ENCODE results near the gene PDK2.

Gene PDK2

GRCh38 chr17:50094753-50095619 lies at the start of gene PDK2:
Gene PDK2 (plus strand): TSS chr17:50095351. CDS start chr17:50095436, 85 bp downstream.
- DNase-seq (ENCODE audit: low read depth): peak; percentile 97

GRCh38 chr17:50046179-50046578 lies 49.0 kb upstream of the PDK2 start:
- no peak for DNase-seq (ENCODE audit: low read depth)

GRCh38 chr17:50046667-50047066 lies 48.5 kb upstream of the PDK2 start:
- no peak for DNase-seq (ENCODE audit: low read depth)

GRCh38 chr17:50047083-50047482 lies 48.1 kb upstream of the PDK2 start:
- DNase-seq (ENCODE audit: low read depth): no peak

GRCh38 chr17:50047488-50048126 lies 47.5 kb upstream of the PDK2 start:
- no peak for DNase-seq (ENCODE audit: low read depth)

- no peak for DNase-seq (ENCODE audit: low read depth)
Observed at GRCh38 chr17:50048146-50048720, 46.9 kb upstream of the PDK2 start.

GRCh38 chr17:50048988-50049387 lies 46.2 kb upstream of the PDK2 start:
- DNase-seq (ENCODE audit: low read depth): no peak

GRCh38 chr17:50049636-50050035 lies 45.5 kb upstream of the PDK2 start:
- no peak for DNase-seq (ENCODE audit: low read depth)

- no peak for DNase-seq (ENCODE audit: low read depth)
Observed at GRCh38 chr17:50050431-50051032, 44.6 kb upstream of the PDK2 start.

GRCh38 chr17:50051082-50051576 lies 44.0 kb upstream of the PDK2 start:
- DNase-seq (ENCODE audit: low read depth): peak; percentile 45

GRCh38 chr17:50051606-50052005 lies 43.5 kb upstream of the PDK2 start:
- DNase-seq (ENCODE audit: low read depth): no peak

- no peak for DNase-seq (ENCODE audit: low read depth)
Observed at GRCh38 chr17:50052241-50052796, 42.8 kb upstream of the PDK2 start.

GRCh38 chr17:50052822-50053653 lies 42.1 kb upstream of the PDK2 start:
- no peak for DNase-seq (ENCODE audit: low read depth)

- DNase-seq (ENCODE audit: low read depth): no peak
Observed at GRCh38 chr17:50053654-50053960, 41.5 kb upstream of the PDK2 start.

- DNase-seq (ENCODE audit: low read depth): no peak
Observed at GRCh38 chr17:50055055-50055425, 40.1 kb upstream of the PDK2 start.

GRCh38 chr17:50055426-50056216 lies 39.5 kb upstream of the PDK2 start, which contains the start of gene ITGA3:
Gene ITGA3 (plus strand): TSS chr17:50056110. CDS start chr17:50056440, 330 bp downstream.
- DNase-seq (ENCODE audit: low read depth): peak; percentile 90

- DNase-seq (ENCODE audit: low read depth): peak; percentile 47
Observed at GRCh38 chr17:50056217-50056960, 38.8 kb upstream of the PDK2 start.

- peak; percentile 56 for DNase-seq (ENCODE audit: low read depth)
Observed at GRCh38 chr17:50056961-50057330, 38.2 kb upstream of the PDK2 start.

GRCh38 chr17:50057521-50057991 lies 37.6 kb upstream of the PDK2 start:
- no peak for DNase-seq (ENCODE audit: low read depth)

Data from fibroblast of gingiva (primary cell).